Subcutaneous abdominal adipose tissue (tissue), 5 donors: ENCODE data around the gene LRRC7.
"Not testable (repeated sequence)": the region's sequence is repeated elsewhere in the genome, so short reads cannot be mapped to it uniquely, and the experiment has no call there.

Experiments
- H3K27ac ChIP-seq: one replicate; pipeline ENCODE4 v1.7.0; 2013; ENCODE audit warnings: low read depth, mild to moderate bottlenecking, inconsistent platforms, low read length, moderate library complexity
- H3K27me3 ChIP-seq, 5 donors: one replicate each; pipeline ENCODE4 v1.7.0; 2013; ENCODE audit warnings: low read length in 5 of 5, inconsistent platforms in 1 of 5; ENCODE audit not compliant: control insufficient read depth in 5 of 5, insufficient read depth in 4 of 5
- H3K36me3 ChIP-seq, 5 donors: one replicate each; pipeline ENCODE4 v1.7.0; 2013; ENCODE audit warnings: low read length in 5 of 5; ENCODE audit not compliant: control insufficient read depth in 5 of 5, insufficient read depth in 5 of 5
- H3K4me1 ChIP-seq, 5 donors: one replicate each; pipeline ENCODE4 v1.7.0; 2013; ENCODE audit warnings: low read length in 5 of 5, mild to moderate bottlenecking in 3 of 5, moderate library complexity in 1 of 5; ENCODE audit not compliant: control insufficient read depth in 5 of 5, insufficient read depth in 5 of 5
- H3K4me3 ChIP-seq, 5 donors: one replicate each; pipeline ENCODE4 v1.7.0; 2013; ENCODE audit warnings: low read length in 5 of 5, low read depth in 1 of 5
- H3K9ac ChIP-seq, 5 donors: one replicate each; pipeline ENCODE4 v1.7.0; 2013; ENCODE audit warnings: low read length in 5 of 5, mild to moderate bottlenecking in 4 of 5, moderate library complexity in 3 of 5
- H3K9me3 ChIP-seq, 5 donors: one replicate each; pipeline ENCODE4 v1.7.0; 2013; ENCODE audit warnings: low read length in 5 of 5; ENCODE audit not compliant: control insufficient read depth in 5 of 5
- donor health status: healthy.
- donor health status: healthy.
- donor health status: healthy.
- donor health status: healthy.
- donor health status: healthy.

The LRRC7 gene

DNA sequence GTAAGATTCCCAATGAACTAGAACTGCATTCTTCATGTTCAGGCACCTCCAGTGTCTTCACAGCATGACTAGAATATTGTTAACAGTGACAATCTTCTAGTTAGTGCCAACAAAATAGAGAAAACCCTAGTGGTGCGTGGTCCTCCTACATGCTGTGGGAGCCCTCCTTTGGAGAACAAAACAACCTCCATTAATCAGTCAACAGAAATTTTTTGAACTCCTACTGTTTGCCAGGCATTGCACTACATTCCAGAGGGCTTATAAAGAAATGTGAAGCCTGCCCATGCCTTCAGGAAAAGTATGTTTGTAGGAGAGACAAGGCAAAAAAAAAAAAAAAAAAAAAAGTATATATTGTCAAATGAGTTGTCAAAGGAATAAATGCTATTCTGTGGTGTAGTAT lies 385.0 kb downstream of the LRRC7 start:
- H3K9me3 ChIP-seq = no peaks in the 10 kb centered on the region
- H3K27me3 ChIP-seq = no peaks in the 10 kb centered on the region
- H3K4me3 ChIP-seq = no peak overlapping the region
- no peaks in the 10 kb centered on the region for H3K4me1 ChIP-seq
- no peak overlapping the region for H3K27ac ChIP-seq
- H3K9ac ChIP-seq = no peak overlapping the region
- no peaks in the 10 kb centered on the region for H3K36me3 ChIP-seq

DNA sequence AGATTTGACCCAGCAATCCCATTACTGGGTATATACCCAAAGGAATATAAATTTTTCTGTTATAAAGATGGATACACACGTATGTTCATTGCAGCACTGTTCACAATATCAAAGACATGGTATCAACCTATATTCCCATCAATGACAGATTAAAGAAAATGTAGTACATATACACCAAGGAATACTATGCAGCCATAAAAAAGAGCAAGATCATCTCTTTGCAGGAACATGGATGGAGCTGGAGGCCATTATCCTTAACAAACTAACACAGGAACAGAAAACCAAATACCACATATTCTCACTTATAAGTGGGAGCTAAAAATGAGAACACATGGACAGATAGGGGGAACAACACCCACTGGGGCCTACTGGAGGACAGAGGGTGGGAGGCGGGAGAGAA lies 394.7 kb downstream of the LRRC7 start:
- not testable (repeated sequence) for H3K4me1 ChIP-seq, H3K4me3 ChIP-seq, H3K27me3 ChIP-seq, H3K27ac ChIP-seq, H3K36me3 ChIP-seq, H3K9ac ChIP-seq
- H3K9me3 ChIP-seq = peaks cover 0 to 10% (median 4%) of the 10 kb centered on the region in 5 donors

DNA sequence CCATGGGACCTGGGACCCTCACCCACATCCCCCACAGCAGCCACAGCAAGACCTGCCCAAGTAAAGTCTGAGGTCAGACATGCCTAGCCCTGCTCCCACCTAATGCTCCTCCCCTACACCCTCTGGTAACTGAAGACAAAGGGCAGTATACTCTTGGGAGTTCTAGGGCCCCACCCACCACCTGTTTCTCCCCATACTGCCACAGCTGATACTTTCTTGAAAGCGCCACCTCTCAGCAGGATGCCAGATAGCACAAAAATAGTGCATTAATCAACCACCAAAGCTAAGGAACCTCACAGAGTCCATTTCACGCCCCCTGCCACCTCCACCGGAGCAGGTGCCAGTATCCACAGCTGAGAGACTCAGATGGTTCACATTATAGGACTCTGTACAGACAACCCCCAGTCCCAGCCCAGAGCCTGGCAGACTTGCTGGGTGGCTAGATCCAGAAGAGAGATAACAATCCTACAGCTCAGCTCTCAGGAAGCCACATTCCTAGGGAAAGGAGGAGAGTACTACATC lies 399.6 kb downstream of the LRRC7 start:
- H3K4me1 ChIP-seq = no peaks in the 10 kb centered on the region
- H3K27me3 ChIP-seq = no peaks in the 10 kb centered on the region
- no peak overlapping the region for H3K4me3 ChIP-seq
- no peak overlapping the region for H3K27ac ChIP-seq
- peaks cover 0 to 12% (median 4%) of the 10 kb centered on the region in 5 donors for H3K9me3 ChIP-seq
- no peak overlapping the region for H3K9ac ChIP-seq
- no peaks in the 10 kb centered on the region for H3K36me3 ChIP-seq

DNA sequence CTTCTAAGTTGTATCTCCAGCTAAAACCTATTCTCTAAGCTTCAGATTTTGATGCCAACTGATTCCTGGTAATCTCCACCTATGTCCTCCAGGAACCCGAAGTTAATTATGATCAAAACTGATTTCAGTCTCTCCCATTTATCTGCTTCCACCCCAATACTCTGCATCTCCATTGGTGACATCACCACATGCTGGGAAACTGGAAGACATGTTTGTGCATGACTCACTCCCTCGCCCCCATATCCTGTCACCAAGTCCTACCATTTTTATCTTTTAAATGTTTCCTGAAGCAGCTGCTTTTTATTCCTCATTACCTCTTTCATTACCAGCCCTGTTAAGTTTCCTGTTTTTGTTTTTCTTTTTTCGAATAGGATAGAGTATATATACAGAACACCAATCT lies 409.2 kb downstream of the LRRC7 start:
- H3K9me3 ChIP-seq = no peaks in the 10 kb centered on the region
- H3K36me3 ChIP-seq = no peaks in the 10 kb centered on the region
- H3K4me1 ChIP-seq = no peaks in the 10 kb centered on the region
- no peak overlapping the region for H3K27ac ChIP-seq
- no peak overlapping the region for H3K4me3 ChIP-seq
- no peaks in the 10 kb centered on the region for H3K27me3 ChIP-seq
- H3K9ac ChIP-seq = no peak overlapping the region

DNA sequence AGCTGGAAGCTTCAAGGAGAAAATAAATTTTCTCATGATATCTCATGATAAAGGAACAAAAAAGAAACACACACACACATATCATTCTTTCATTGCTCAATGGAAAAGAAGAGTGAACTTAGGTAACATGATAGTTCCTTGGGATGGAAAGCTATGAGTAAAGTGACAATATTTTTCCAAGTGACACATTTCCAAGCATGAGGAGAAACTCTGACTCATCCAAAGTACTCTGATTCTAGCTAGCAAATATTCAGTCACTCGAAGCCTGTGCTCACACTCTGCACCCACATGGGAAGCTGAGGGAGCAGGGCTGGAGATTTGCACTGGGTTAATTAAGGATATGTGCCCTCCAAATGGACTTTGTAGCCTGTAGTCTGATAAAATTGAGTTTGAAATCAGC lies 415.3 kb downstream of the LRRC7 start:
- H3K27ac ChIP-seq = no peak overlapping the region
- no peaks in the 10 kb centered on the region for H3K4me1 ChIP-seq

DNA sequence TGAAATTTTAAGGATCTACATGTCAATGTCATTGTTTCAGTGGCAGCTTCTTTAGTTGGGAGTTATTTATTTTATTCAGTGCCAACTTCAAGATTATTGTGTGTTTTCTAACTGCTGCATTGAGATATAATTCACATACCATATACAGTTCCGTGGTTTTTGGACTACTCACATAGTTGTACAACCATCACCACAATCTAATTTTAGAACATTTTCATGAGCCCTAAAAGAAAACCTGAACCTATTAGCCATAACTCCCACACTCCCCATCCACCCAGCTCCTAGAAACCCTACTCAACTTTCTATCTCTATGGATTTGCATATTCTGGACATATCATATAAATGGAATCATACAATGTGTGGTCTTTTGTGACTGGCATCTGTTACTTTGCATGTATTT lies 417.7 kb downstream of the LRRC7 start:
- no peaks in the 10 kb centered on the region for H3K27me3 ChIP-seq
- H3K4me1 ChIP-seq = no peaks in the 10 kb centered on the region
- no peak overlapping the region for H3K9ac ChIP-seq
- H3K9me3 ChIP-seq = no peaks in the 10 kb centered on the region
- H3K27ac ChIP-seq = no peak overlapping the region
- H3K36me3 ChIP-seq = no peaks in the 10 kb centered on the region
- H3K4me3 ChIP-seq = no peak overlapping the region

More for the DNA sequence above, 415.3 kb downstream of the LRRC7 start:
- H3K4me3 ChIP-seq = no peak overlapping the region
- no peaks in the 10 kb centered on the region for H3K9me3 ChIP-seq
- H3K27me3 ChIP-seq = no peaks in the 10 kb centered on the region
- no peak overlapping the region for H3K9ac ChIP-seq
- H3K36me3 ChIP-seq = no peaks in the 10 kb centered on the region

DNA sequence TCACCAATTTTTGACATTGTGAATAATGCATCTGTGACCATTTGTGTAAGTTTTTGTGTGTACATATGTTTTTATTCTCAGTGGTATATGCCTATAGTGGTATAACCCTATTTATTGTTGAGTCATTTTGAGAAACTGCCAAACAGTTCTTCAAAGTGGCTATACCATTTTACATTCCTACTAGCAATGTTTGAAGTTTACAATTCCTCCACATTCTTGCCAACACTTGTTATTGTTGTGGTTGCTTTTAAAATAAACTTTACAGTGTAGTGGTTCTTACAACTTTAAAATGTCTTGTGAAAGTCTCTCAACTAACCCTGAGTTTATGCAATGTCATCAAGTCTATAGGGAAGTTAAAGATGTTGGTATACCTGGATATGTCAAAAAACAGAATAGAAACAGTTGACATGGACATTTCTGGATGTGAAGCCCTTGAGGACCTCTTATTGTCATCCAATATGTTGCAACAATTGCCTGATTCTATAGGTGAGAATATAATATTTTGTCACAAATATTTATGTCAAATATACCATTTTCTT lies 418.2 kb downstream of the LRRC7 start:
- Histone ChIP-seq H3K27me3 (no peaks in the 10 kb centered on the region), H3K4me3 (no peak overlapping the region)

DNA sequence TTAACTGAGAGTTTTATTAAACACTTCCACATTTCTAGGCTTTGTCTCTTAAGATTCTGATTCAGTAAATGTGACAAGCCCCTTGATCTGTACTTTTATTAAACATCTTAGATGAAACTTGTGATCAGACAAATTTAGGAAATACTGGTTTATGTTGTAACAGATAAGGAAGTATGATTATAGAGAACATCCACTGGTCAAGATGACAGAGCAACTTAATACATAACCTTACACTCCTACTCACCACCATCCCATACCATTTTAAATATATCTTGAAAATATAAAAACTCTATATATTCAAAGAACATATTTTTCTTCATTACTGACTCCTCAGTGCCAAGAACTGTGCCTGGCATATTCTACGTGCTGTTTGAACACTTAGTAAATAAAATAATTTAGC lies 420.2 kb downstream of the LRRC7 start:
- no peak overlapping the region for H3K4me3 ChIP-seq

More for the DNA sequence above, 418.2 kb downstream of the LRRC7 start:
- Histone ChIP-seq H3K9me3 (no peaks in the 10 kb centered on the region), H3K4me1 (no peaks in the 10 kb centered on the region), H3K36me3 (no peaks in the 10 kb centered on the region), H3K9ac (no peak overlapping the region), H3K27ac (no peak overlapping the region)

DNA sequence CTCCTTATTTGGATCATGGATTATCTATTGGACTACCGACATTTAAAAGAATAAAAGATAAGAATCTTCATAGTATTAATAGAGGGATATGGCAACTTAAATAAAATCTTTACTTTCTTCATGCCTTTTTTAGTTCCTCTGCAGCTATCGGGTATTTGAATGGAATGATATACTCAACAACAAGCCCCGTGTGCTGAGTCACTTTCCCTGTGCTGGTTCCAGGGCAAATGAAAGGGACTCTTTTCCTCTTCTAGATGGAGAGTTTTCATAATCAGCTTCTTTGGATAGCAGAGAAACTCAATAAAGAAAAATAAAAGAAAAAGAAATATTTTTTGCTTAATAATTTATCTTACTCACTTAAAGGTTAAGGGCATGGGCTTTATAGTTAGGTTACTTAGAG lies 423.9 kb downstream of the LRRC7 start:
- no peaks in the 10 kb centered on the region for H3K4me1 ChIP-seq
- no peaks in the 10 kb centered on the region for H3K27me3 ChIP-seq
- no peak overlapping the region for H3K9ac ChIP-seq
- no peaks in the 10 kb centered on the region for H3K9me3 ChIP-seq
- no peak overlapping the region for H3K27ac ChIP-seq
- no peaks in the 10 kb centered on the region for H3K36me3 ChIP-seq
- H3K4me3 ChIP-seq = no peak overlapping the region

More for the DNA sequence above, 420.2 kb downstream of the LRRC7 start:
- H3K9ac ChIP-seq = no peak overlapping the region
- H3K4me1 ChIP-seq = no peaks in the 10 kb centered on the region
- H3K27ac ChIP-seq = no peak overlapping the region
- no peaks in the 10 kb centered on the region for H3K36me3 ChIP-seq
- H3K27me3 ChIP-seq = no peaks in the 10 kb centered on the region
- no peaks in the 10 kb centered on the region for H3K9me3 ChIP-seq

DNA sequence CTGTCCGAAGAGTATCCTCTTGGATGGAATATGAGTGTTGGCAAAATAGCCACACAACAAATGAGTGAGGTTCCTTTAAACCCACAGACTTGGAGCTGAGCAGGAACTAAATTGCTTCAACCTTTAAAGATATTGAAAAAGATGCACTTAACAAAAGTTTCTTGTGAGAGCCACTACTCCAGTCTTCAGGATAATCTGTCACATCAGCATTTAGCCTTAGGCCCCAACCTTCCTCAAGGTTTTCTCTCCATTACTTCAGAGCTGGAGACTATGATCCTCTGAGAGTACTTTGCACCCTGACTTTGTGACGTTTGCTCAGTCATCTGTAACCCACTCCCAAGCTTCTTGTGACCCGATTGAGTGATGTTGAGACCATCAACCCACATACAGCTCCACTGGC lies 424.9 kb downstream of the LRRC7 start:
- no peaks in the 10 kb centered on the region for H3K36me3 ChIP-seq
- H3K27me3 ChIP-seq = no peaks in the 10 kb centered on the region
- no peaks in the 10 kb centered on the region for H3K4me1 ChIP-seq
- H3K4me3 ChIP-seq = no peak overlapping the region
- no peaks in the 10 kb centered on the region for H3K9me3 ChIP-seq
- H3K27ac ChIP-seq = no peak overlapping the region
- no peak overlapping the region for H3K9ac ChIP-seq

DNA sequence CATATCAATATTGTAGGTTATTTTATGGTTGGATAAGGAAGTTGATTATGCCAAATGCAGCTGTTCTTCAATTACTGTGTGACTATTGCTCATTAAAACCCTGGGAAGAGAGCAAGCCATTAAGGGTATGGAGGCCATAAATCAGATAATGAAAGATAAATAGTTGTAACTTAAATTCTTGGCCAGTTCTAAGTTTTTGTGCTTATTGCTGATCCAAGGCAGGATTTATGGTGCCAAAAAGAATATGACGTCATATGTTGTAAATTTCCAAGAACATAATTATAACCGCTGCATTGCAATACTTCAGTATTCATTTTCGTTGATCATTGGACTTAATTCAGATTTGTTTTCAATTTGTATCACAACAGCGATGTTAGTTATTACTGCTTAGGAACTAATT lies 426.1 kb downstream of the LRRC7 start:
- Histone ChIP-seq H3K4me3 (no peak overlapping the region), H3K9me3 (no peaks in the 10 kb centered on the region)

More for the DNA sequence above, 426.1 kb downstream of the LRRC7 start:
- no peak overlapping the region for H3K27ac ChIP-seq
- H3K27me3 ChIP-seq = no peaks in the 10 kb centered on the region
- H3K9ac ChIP-seq = no peak overlapping the region
- no peaks in the 10 kb centered on the region for H3K36me3 ChIP-seq
- H3K4me1 ChIP-seq = no peaks in the 10 kb centered on the region
